CD4-positive, alpha-beta memory T cell (primary cell): ENCODE data around the gene NFATC2IP. TPM values are rescaled to one million over a fixed set of nuclear protein-coding genes. Genes with fewer than 3 reads are reported as not detected.
A peak's percentile ranks its signal among the peaks of the same experiment; 100 is the strongest.

Experiments used
- CTCF ChIA-PET: fragments of 350-600 bp; sonication (Branson Sonifier 250); formaldehyde crosslinking; loops from one replicate; lab custom pipeline; 2021; ENCODE audit warnings: inconsistent platforms; ENCODE audit not compliant: partially characterized antibody; lab: Charles Lee
- POLR2A ChIA-PET: fragments of 350-600 bp; sonication (Branson Sonifier 250); formaldehyde crosslinking; loops from one replicate; lab custom pipeline; 2021; ENCODE audit not compliant: partially characterized antibody; lab: Charles Lee
- DNase-seq, 5 donors: peaks; one replicate each; pipeline versions ENCODE4 v3.0.0 to v3.0.0-alpha.2; 2020 to 2022; ENCODE audit warnings: mixed read lengths in 1 of 5
- H3K27ac ChIP-seq: one replicate; pipeline ENCODE4 v1.7.0; 2013; ENCODE audit warnings: low read depth, low read length
- H3K27me3 ChIP-seq: 2 replicates; pipeline ENCODE4 v1.7.0; 2013; ENCODE audit warnings: mild to moderate bottlenecking, low read length, moderate library complexity; ENCODE audit not compliant: insufficient read depth
- H3K36me3 ChIP-seq: 2 replicates; pipeline ENCODE4 v1.7.0; 2013; ENCODE audit warnings: mild to moderate bottlenecking, low read length, moderate library complexity; ENCODE audit not compliant: insufficient read depth
- H3K4me1 ChIP-seq: 2 replicates; pipeline ENCODE4 v1.7.0; 2013; ENCODE audit warnings: mild to moderate bottlenecking, low read length, moderate library complexity; ENCODE audit not compliant: insufficient read depth
- H3K4me3 ChIP-seq, 2 donors: one replicate each; pipeline ENCODE4 v1.7.0; 2013; ENCODE audit warnings: low read length in 2 of 2, mild to moderate bottlenecking in 1 of 2
- H3K9me3 ChIP-seq, 2 donors: one replicate each; pipeline ENCODE4 v1.7.0; 2013; ENCODE audit warnings: low read length in 2 of 2, control low read depth in 1 of 2; ENCODE audit not compliant: control insufficient read depth in 1 of 2
- H3K27ac Mint-ChIP-seq, 7 donors: one replicate each; pipeline ENCODE4 v1.8.0; 2020 to 2021; ENCODE audit warnings: mixed read lengths in 7 of 7, mild to moderate bottlenecking in 6 of 7, inconsistent platforms in 3 of 7, moderate library complexity in 3 of 7
- H3K27me3 Mint-ChIP-seq, 2 donors: one replicate each; pipeline ENCODE4 v1.8.0; 2020 to 2021; ENCODE audit warnings: mixed read lengths in 2 of 2
- H3K36me3 Mint-ChIP-seq, 2 donors: one replicate each; pipeline ENCODE4 v1.8.0; 2020 to 2021; ENCODE audit warnings: mixed read lengths in 2 of 2, inconsistent platforms in 1 of 2, mild to moderate bottlenecking in 1 of 2
- H3K4me1 Mint-ChIP-seq, 4 donors: one replicate each; pipeline ENCODE4 v1.8.0; 2020 to 2021; ENCODE audit warnings: mixed read lengths in 4 of 4, mild to moderate bottlenecking in 1 of 4
- H3K4me3 Mint-ChIP-seq, 8 donors: one replicate each; pipeline ENCODE4 v1.8.0; 2020 to 2021; ENCODE audit warnings: mixed read lengths in 8 of 8, mild to moderate bottlenecking in 7 of 8, moderate library complexity in 6 of 8, inconsistent platforms in 3 of 8
- H3K9me3 Mint-ChIP-seq, 8 donors: one replicate each; pipeline ENCODE4 v1.8.0; 2020 to 2021; ENCODE audit warnings: mixed read lengths in 8 of 8, mild to moderate bottlenecking in 5 of 8, inconsistent platforms in 3 of 8, moderate library complexity in 1 of 8
- intact Hi-C: fragments of 100-400 bp; cut with micrococcal nuclease; formaldehyde crosslinking; loops from one replicate; pipeline ENCODE4 v1.15.1; 2023
- polyA plus RNA-seq, 2 donors: library from polyadenylated mRNA; unstranded; fragments of 300-500 nt; fragmentation: Illumina TruSeq; gene quantifications; one replicate each; pipeline ENCODE4 v1.2.3, GENCODE V29; 2021
- total RNA-seq, 2 experiments: library from RNA; stranded (reverse); gene quantifications; one replicate each; pipeline ENCODE4 v1.2.3, GENCODE V29; 2021

Gene NFATC2IP
- total and polyA plus RNA-seq, 4 experiments from 2014 or later: 29.3 to 115 (median 67.4) TPM

- Mint-ChIP-seq H3K36me3 (peaks cover 54 to 68% of the 10 kb centered on the region in 2 donors), H3K27me3 (no peaks in the 10 kb centered on the region), H3K27ac (peak overlapping the region; percentile 93 to 99 (median 96)), H3K9me3 (peaks cover 0 to 8% (median 6%) of the 10 kb centered on the region in 8 donors), H3K4me1 (peaks cover 43 to 82% (median 61%) of the 10 kb centered on the region in 4 donors), H3K4me3 (peak overlapping the region; percentile 99 to 100 (median 100))
- intact Hi-C loops: loop anchor here (10.0 kb wide), 1 partner anchor 87 kb away; no protein-coding TSS in a partner anchor
- H3K4me3 ChIP-seq: peak overlapping the region; percentile 96 to 97
- DNase-seq: no peak
- CTCF ChIA-PET: interaction anchor here (1.1 to 5.0 kb wide), 8 partner anchors 9 to 42 kb away, joined by 3 to 41 read pairs (median 10); partner anchors contain the start of gene SPNS1
- POLR2A ChIA-PET: interaction anchor here (1.0 to 10.4 kb wide), 13 partner anchors 11 to 715 kb away, joined by 3 to 155 read pairs (median 10); partner anchors contain the start of genes ATXN2L, NFATC2IP, RABEP2 and SPNS1
- H3K9me3 ChIP-seq: no peaks in the 10 kb centered on the region
- peak overlapping the region; percentile 83 for H3K27ac ChIP-seq
- H3K4me1 ChIP-seq: peaks cover 65% of the 10 kb centered on the region
- H3K27me3 ChIP-seq: no peaks in the 10 kb centered on the region
- H3K36me3 ChIP-seq: peaks cover 36% of the 10 kb centered on the region
These were observed 36.6 kb downstream of the NFATC2IP start for GRCh38 chr16:28987170-28987853.

GRCh38 chr16:28989363-28989762 is 38.6 kb downstream of the NFATC2IP start:
- ChIA-PET CTCF (interaction anchor here (1.9 to 5.0 kb wide), 3 partner anchors 11 to 23 kb away, joined by 4 to 41 read pairs (median 18); no protein-coding TSS in a partner anchor), POLR2A (interaction anchor here (1.0 to 10.4 kb wide), 8 partner anchors 12 to 167 kb away, joined by 3 to 155 read pairs (median 50); partner anchors contain the start of genes ATXN2L, RABEP2 and SPNS1)
- Histone ChIP-seq H3K27ac (peak overlapping the region; percentile 33), H3K27me3 (no peaks in the 10 kb centered on the region), H3K9me3 (no peaks in the 10 kb centered on the region), H3K4me1 (peaks cover 51% of the 10 kb centered on the region), H3K4me3 (no peak overlapping the region), H3K36me3 (peaks cover 30% of the 10 kb centered on the region)
- Mint-ChIP-seq H3K27ac (peak overlapping the region; percentile 89 to 98 (median 94)), H3K9me3 (peaks cover 0 to 7% (median 6%) of the 10 kb centered on the region in 8 donors), H3K27me3 (no peaks in the 10 kb centered on the region), H3K36me3 (peaks cover 37 to 51% of the 10 kb centered on the region in 2 donors), H3K4me3 (peak overlapping the region; percentile 59 to 99 (median 72)), H3K4me1 (peaks cover 34 to 65% (median 49%) of the 10 kb centered on the region in 4 donors)
- intact Hi-C loops: loop anchor here (10.0 kb wide), 1 partner anchor 85 kb away; no protein-coding TSS in a partner anchor
- DNase-seq: no peak

- intact Hi-C loops: loop anchor here (2.0 kb wide), 1 partner anchor 22 kb away; no protein-coding TSS in a partner anchor
- Mint-ChIP-seq H3K36me3 (peaks cover 35 to 45% of the 10 kb centered on the region in 2 donors), H3K27me3 (no peaks in the 10 kb centered on the region), H3K4me3 (peak overlapping the region; percentile 62 to 99 (median 80)), H3K4me1 (peaks cover 33 to 58% (median 45%) of the 10 kb centered on the region in 4 donors), H3K9me3 (peaks cover 0 to 7% (median 6%) of the 10 kb centered on the region in 8 donors), H3K27ac (peak overlapping the region; percentile 80 to 98 (median 93))
- ChIA-PET POLR2A (interaction anchor here (1.2 to 10.4 kb wide), 6 partner anchors 11 to 33 kb away, joined by 3 to 155 read pairs (median 70); partner anchors contain the start of gene SPNS1), CTCF (interaction anchor here (1.7 to 5.0 kb wide), 2 partner anchors 12 to 13 kb away, joined by 8 to 41 read pairs; no protein-coding TSS in a partner anchor)
- no peaks in the 10 kb centered on the region for H3K27me3 ChIP-seq
- H3K4me3 ChIP-seq: no peak overlapping the region
- no peaks in the 10 kb centered on the region for H3K9me3 ChIP-seq
- peaks cover 30% of the 10 kb centered on the region for H3K36me3 ChIP-seq
- DNase-seq: peak in 1 of 5 donors; percentile 73
- H3K27ac ChIP-seq: peak overlapping the region; percentile 33
- H3K4me1 ChIP-seq: peaks cover 47% of the 10 kb centered on the region
These were observed 39.8 kb downstream of the NFATC2IP start for GRCh38 chr16:28990375-28991040.

- Histone ChIP-seq H3K27ac (no peak overlapping the region), H3K36me3 (peaks cover 25% of the 10 kb centered on the region), H3K9me3 (no peaks in the 10 kb centered on the region), H3K4me1 (peaks cover 46% of the 10 kb centered on the region), H3K27me3 (no peaks in the 10 kb centered on the region), H3K4me3 (no peak overlapping the region)
- intact Hi-C loops: loop anchor here (2.0 kb wide), 1 partner anchor 21 kb away; no protein-coding TSS in a partner anchor
- Mint-ChIP-seq H3K9me3 (peaks cover 0 to 7% (median 6%) of the 10 kb centered on the region in 8 donors), H3K4me1 (peaks cover 33 to 51% (median 42%) of the 10 kb centered on the region in 4 donors), H3K27ac (peak overlapping the region in 5 of 7 donors; percentile 6 to 98 (median 48)), H3K36me3 (peaks cover 28 to 36% of the 10 kb centered on the region in 2 donors), H3K4me3 (no peak overlapping the region), H3K27me3 (no peaks in the 10 kb centered on the region)
- ChIA-PET CTCF (interaction anchor here (1.6 to 1.7 kb wide), 2 partner anchors 14 to 18 kb away, joined by 5 to 8 read pairs; no protein-coding TSS in a partner anchor), POLR2A (interaction anchor here (2.0 to 10.4 kb wide), 6 partner anchors 8 to 22 kb away, joined by 8 to 79 read pairs (median 16); partner anchors contain the start of genes LAT and SPNS1)
- DNase-seq: no peak
These were observed 41.0 kb downstream of the NFATC2IP start for GRCh38 chr16:28991687-28992086.

- no peaks in the 10 kb centered on the region for H3K9me3 ChIP-seq
- Mint-ChIP-seq H3K9me3 (peaks cover 0 to 4% (median 2%) of the 10 kb centered on the region in 8 donors), H3K27ac (peak overlapping the region; percentile 19 to 90 (median 83)), H3K36me3 (peaks cover 21 to 30% of the 10 kb centered on the region in 2 donors), H3K4me1 (peaks cover 30 to 45% (median 36%) of the 10 kb centered on the region in 4 donors), H3K4me3 (no peak overlapping the region), H3K27me3 (no peaks in the 10 kb centered on the region)
- H3K27me3 ChIP-seq: no peaks in the 10 kb centered on the region
- intact Hi-C loops: no loop called here
- peaks cover 37% of the 10 kb centered on the region for H3K4me1 ChIP-seq
- no peak for DNase-seq
- no peak overlapping the region for H3K27ac ChIP-seq
- H3K4me3 ChIP-seq: no peak overlapping the region
- CTCF ChIA-PET: interaction anchor here (1.6 kb wide), 1 partner anchor 19 kb away, joined by 5 read pairs; no protein-coding TSS in a partner anchor
- H3K36me3 ChIP-seq: peaks cover 18% of the 10 kb centered on the region
- POLR2A ChIA-PET: interaction anchor here (1.5 to 10.4 kb wide), 7 partner anchors 8 to 21 kb away, joined by 4 to 79 read pairs (median 16); partner anchors contain the start of genes LAT and SPNS1
These were observed 41.8 kb downstream of the NFATC2IP start for GRCh38 chr16:28992496-28992895.

- H3K9me3 Mint-ChIP-seq: peaks cover 0 to 2% (median 0%) of the 10 kb centered on the region in 8 donors
- no peak overlapping the region for H3K27ac Mint-ChIP-seq
- Histone ChIP-seq H3K9me3 (no peaks in the 10 kb centered on the region), H3K27ac (no peak overlapping the region), H3K27me3 (no peaks in the 10 kb centered on the region), H3K36me3 (no peaks in the 10 kb centered on the region), H3K4me1 (no peaks in the 10 kb centered on the region), H3K4me3 (no peak overlapping the region)
- no peak for DNase-seq
- CTCF ChIA-PET: interaction anchor here (0.7 to 1.5 kb wide), 2 partner anchors 10 to 22 kb away, joined by 3 to 6 read pairs; no protein-coding TSS in a partner anchor
- POLR2A ChIA-PET: interaction anchor here (2.0 to 7.9 kb wide), 2 partner anchors 9 to 10 kb away, joined by 6 to 79 read pairs; partner anchors contain the start of gene LAT
- H3K27me3 Mint-ChIP-seq: no peaks in the 10 kb centered on the region
- intact Hi-C loops: no loop called here
- no peaks in the 10 kb centered on the region for H3K36me3 Mint-ChIP-seq
- no peak overlapping the region for H3K4me3 Mint-ChIP-seq
- peaks cover 2 to 10% (median 6%) of the 10 kb centered on the region in 4 donors for H3K4me1 Mint-ChIP-seq
These were observed 48.1 kb downstream of the NFATC2IP start for GRCh38 chr16:28998837-28999236.
